ENCODE measurements around the gene ANKRD23. TPM values are rescaled to one million over a fixed set of nuclear protein-coding genes. Genes with fewer than 3 reads are reported as not detected.

The ANKRD23 gene
- polyA plus RNA-seq (12.1 and 17.7 TPM in 2 replicates), polyA minus RNA-seq (13.4 and 16.6 TPM in 2 replicates)

DNA sequence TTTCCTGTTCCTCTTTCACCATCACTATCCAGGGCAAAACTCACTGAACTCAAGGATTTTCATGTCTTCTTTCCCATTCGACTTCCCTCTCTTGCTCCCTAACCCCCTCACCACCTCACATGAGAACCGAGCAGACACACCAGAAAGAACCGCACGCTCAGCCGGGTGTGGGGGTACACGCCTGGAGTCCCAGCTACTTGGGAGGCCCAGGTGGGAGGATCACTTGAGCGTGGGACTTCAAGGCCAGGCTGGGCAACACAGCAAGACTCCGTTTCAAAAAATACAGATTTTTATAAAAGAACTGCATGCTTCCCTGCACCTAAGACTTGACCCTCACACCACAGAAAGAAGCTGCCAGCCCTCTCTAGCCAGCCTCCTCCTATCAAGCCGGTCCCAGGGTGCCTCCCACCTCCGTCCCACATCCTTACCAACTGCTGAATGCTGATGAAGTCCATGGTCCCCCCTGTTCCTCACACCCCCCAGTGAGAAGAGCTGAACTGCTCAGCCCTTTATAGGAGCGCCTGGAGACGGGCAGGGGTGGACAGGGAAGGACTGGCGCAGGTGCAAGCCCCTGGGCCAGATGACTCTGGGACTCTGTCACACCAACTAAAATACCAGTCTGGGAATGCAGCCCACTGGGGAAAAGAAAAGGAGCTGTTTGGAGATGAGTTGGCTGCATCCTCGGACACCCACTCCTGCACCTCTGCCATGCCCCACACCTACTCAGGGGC is at the start of gene ANKRD23:
Gene ANKRD23, minus strand, starts transcription at position 484 of the 731 bp plus-strand sequence. Its CDS starts 29 bp downstream, at position 455.
- Histone ChIP-seq H3K79me2 (replicated peaks; ENCODE audit: insufficient read depth, low read length) (no peaks in the 10 kb centered on the region), H4K20me1 (ENCODE audit: insufficient read depth) (no peaks in the 10 kb centered on the region), H3K27me3 (ENCODE audit: insufficient read depth, low read depth, low read length) (no peaks in the 10 kb centered on the region), H3K27ac (ENCODE audit: low read length) (no peak within 1 kb of the TSS), H3K9me3 (ENCODE audit: low read length) (no peaks in the 10 kb centered on the region), H3K36me3 (ENCODE audit: insufficient read depth, low read length) (peaks cover 4% of the 10 kb centered on the region), H2AFZ (ENCODE audit: low read depth, low read length) (no peak within 1 kb of the TSS), H3K9me2 (ENCODE audit: insufficient read depth, low read length) (no peaks in the 10 kb centered on the region), H3F3A (ENCODE audit: insufficient read depth, low read length, poor library complexity, severe bottlenecking) (no peaks in the 10 kb centered on the region), H3K4me3 (ENCODE audit: low read length) (no peak within 1 kb of the TSS), H3K9ac (ENCODE audit: low read length) (no peak within 1 kb of the TSS), H3K4me2 (ENCODE audit: low read length) (no peak within 1 kb of the TSS)
- no peak for TF ChIP-seq RAD21 (conservative IDR thresholded peaks at IDR 0.05)
- no peak for TF ChIP-seq SMC3 (conservative IDR thresholded peaks at IDR 0.05; ENCODE audit: poor library complexity)
- no peak for TF ChIP-seq MXI1 (conservative IDR thresholded peaks at IDR 0.05; ENCODE audit: poor library complexity, severe bottlenecking)
- TF ChIP-seq, protein P1, sequence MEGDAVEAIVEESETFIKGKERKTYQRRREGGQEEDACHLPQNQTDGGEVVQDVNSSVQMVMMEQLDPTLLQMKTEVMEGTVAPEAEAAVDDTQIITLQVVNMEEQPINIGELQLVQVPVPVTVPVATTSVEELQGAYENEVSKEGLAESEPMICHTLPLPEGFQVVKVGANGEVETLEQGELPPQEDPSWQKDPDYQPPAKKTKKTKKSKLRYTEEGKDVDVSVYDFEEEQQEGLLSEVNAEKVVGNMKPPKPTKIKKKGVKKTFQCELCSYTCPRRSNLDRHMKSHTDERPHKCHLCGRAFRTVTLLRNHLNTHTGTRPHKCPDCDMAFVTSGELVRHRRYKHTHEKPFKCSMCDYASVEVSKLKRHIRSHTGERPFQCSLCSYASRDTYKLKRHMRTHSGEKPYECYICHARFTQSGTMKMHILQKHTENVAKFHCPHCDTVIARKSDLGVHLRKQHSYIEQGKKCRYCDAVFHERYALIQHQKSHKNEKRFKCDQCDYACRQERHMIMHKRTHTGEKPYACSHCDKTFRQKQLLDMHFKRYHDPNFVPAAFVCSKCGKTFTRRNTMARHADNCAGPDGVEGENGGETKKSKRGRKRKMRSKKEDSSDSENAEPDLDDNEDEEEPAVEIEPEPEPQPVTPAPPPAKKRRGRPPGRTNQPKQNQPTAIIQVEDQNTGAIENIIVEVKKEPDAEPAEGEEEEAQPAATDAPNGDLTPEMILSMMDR (IDR thresholded peaks at IDR 0.05; ENCODE audit: poor library complexity, severe bottlenecking): no peak
- TF ChIP-seq EZH2 (IDR thresholded peaks at IDR 0.05; ENCODE audit: borderline replicate concordance, insufficient read depth, low read length, poor library complexity, severe bottlenecking): no peak
- TF ChIP-seq, protein P2, sequence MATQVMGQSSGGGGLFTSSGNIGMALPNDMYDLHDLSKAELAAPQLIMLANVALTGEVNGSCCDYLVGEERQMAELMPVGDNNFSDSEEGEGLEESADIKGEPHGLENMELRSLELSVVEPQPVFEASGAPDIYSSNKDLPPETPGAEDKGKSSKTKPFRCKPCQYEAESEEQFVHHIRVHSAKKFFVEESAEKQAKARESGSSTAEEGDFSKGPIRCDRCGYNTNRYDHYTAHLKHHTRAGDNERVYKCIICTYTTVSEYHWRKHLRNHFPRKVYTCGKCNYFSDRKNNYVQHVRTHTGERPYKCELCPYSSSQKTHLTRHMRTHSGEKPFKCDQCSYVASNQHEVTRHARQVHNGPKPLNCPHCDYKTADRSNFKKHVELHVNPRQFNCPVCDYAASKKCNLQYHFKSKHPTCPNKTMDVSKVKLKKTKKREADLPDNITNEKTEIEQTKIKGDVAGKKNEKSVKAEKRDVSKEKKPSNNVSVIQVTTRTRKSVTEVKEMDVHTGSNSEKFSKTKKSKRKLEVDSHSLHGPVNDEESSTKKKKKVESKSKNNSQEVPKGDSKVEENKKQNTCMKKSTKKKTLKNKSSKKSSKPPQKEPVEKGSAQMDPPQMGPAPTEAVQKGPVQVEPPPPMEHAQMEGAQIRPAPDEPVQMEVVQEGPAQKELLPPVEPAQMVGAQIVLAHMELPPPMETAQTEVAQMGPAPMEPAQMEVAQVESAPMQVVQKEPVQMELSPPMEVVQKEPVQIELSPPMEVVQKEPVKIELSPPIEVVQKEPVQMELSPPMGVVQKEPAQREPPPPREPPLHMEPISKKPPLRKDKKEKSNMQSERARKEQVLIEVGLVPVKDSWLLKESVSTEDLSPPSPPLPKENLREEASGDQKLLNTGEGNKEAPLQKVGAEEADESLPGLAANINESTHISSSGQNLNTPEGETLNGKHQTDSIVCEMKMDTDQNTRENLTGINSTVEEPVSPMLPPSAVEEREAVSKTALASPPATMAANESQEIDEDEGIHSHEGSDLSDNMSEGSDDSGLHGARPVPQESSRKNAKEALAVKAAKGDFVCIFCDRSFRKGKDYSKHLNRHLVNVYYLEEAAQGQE (IDR thresholded peaks at IDR 0.05; ENCODE audit: borderline replicate concordance): no peak
- TF ChIP-seq TAF1 (IDR thresholded peaks at IDR 0.05; ENCODE audit: low read depth): no peak
- TF ChIP-seq POLR2AphosphoS5 (IDR thresholded peaks at IDR 0.05): no peak
- TF ChIP-seq EP300 (conservative IDR thresholded peaks at IDR 0.05; ENCODE audit: poor library complexity, severe bottlenecking): no peak

DNA sequence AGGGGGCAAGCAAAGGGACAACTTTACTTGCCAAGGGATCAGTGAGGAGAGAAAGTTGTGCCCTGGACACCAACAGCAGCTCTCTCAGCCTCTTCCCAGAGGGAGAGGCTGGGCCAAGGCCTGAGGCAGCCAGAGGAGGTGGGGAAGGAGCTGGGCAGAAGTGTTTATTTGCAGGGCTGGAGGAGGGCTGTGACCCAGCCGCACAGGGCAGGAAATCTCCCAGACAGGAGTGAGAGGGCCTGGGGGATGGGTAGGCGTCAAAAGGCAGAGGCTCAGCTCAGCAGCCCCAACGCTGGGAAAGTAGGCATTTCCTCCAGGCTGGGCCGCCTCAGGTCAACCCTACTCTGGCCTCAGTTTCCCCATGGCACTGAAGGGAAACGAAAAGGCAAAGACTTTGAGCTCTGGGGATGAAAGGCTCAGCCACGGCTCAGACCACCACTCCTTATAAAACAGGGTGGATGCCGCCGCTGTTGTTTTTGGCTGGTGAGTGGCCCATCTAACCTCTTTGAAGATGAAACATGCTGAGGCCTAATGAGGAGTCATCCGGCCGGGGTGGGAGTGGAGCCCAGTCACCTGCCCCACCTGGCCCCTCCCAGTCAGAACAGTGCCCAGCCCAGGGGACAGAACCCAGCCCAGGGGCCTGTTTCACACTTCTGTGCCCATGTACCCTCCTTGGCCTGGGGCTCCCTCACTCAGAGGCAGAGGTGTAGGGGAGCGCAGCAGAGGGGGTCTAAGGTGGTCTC is 47.9 kb upstream of the ANKRD23 start:
- Histone ChIP-seq H3K36me3 (ENCODE audit: insufficient read depth, low read length) (no peaks in the 10 kb centered on the region), H4K20me1 (ENCODE audit: insufficient read depth) (no peaks in the 10 kb centered on the region), H3K4me2 (ENCODE audit: low read length) (no peak overlapping the region), H3K27ac (ENCODE audit: low read length) (no peak overlapping the region), H3K9me2 (ENCODE audit: insufficient read depth, low read length) (no peaks in the 10 kb centered on the region), H2AFZ (ENCODE audit: low read depth, low read length) (no peak overlapping the region), H3K9me3 (ENCODE audit: low read length) (no peaks in the 10 kb centered on the region), H3F3A (ENCODE audit: insufficient read depth, low read length, poor library complexity, severe bottlenecking) (no peaks in the 10 kb centered on the region), H3K27me3 (ENCODE audit: insufficient read depth, low read depth, low read length) (no peaks in the 10 kb centered on the region), H3K4me3 (ENCODE audit: low read length) (no peak overlapping the region), H3K79me2 (replicated peaks; ENCODE audit: insufficient read depth, low read length) (no peaks in the 10 kb centered on the region), H3K9ac (ENCODE audit: low read length) (no peak overlapping the region)
- no peak for TF ChIP-seq EZH2 (IDR thresholded peaks at IDR 0.05; ENCODE audit: borderline replicate concordance, insufficient read depth, low read length, poor library complexity, severe bottlenecking)
- TF ChIP-seq TAF1 (IDR thresholded peaks at IDR 0.05; ENCODE audit: low read depth): no peak
- TF ChIP-seq, protein P1 (IDR thresholded peaks at IDR 0.05; ENCODE audit: poor library complexity, severe bottlenecking): no peak
- TF ChIP-seq EP300 (conservative IDR thresholded peaks at IDR 0.05; ENCODE audit: poor library complexity, severe bottlenecking): no peak
- no peak for TF ChIP-seq POLR2AphosphoS5 (IDR thresholded peaks at IDR 0.05)
- TF ChIP-seq RAD21 (conservative IDR thresholded peaks at IDR 0.05): no peak
- no peak for TF ChIP-seq MXI1 (conservative IDR thresholded peaks at IDR 0.05; ENCODE audit: poor library complexity, severe bottlenecking)
- TF ChIP-seq, protein P2 (IDR thresholded peaks at IDR 0.05; ENCODE audit: borderline replicate concordance): no peak
- no peak for TF ChIP-seq SMC3 (conservative IDR thresholded peaks at IDR 0.05; ENCODE audit: poor library complexity)
